NCI-H187 treated with DMSO at 0.1 percent for 48 hours (cell line): ENCODE data around the gene HSFX4.
"Not testable (repeated sequence)": the region's sequence is repeated elsewhere in the genome, so short reads cannot be mapped to it uniquely, and the experiment has no call there.

ENCODE experiments used
- DNase-seq: peaks from one replicate; lab custom pipeline; 2025; lab: John Stamatoyannopoulos, UW

The HSFX4 gene

GRCh38 chrX:149937871-149938426, 8.6 kb downstream of the HSFX4 start:
- no peak for DNase-seq

DNA sequence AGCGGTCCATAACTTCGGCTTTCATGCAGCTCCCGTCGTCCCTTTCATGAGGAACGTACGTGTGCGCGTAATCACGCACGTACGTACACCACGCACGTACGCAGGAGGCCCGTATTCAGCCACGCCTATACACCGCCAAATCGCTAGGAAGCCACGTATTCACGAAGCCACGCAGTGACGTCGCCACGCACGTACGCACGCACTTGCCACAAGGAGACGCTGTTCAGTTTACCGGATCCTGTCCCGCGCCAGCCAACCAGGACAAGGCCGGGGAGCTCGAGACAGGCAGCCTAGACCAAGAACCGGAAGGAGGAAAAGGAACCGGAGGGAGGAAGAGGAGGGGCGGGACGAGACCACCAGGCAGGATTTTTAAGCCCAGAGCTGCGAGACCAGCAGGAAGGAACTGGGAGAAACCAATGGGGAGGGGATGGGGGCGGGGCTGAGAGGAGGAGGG, 9.1 kb downstream of the HSFX4 start, which contains the start of gene EOLA2:
Gene EOLA2, minus strand, starts transcription at position 65 of the 454 bp plus-strand sequence. CDS start 4,617 bp downstream, outside the sequence.
- DNase-seq = peak; percentile 90

DNA sequence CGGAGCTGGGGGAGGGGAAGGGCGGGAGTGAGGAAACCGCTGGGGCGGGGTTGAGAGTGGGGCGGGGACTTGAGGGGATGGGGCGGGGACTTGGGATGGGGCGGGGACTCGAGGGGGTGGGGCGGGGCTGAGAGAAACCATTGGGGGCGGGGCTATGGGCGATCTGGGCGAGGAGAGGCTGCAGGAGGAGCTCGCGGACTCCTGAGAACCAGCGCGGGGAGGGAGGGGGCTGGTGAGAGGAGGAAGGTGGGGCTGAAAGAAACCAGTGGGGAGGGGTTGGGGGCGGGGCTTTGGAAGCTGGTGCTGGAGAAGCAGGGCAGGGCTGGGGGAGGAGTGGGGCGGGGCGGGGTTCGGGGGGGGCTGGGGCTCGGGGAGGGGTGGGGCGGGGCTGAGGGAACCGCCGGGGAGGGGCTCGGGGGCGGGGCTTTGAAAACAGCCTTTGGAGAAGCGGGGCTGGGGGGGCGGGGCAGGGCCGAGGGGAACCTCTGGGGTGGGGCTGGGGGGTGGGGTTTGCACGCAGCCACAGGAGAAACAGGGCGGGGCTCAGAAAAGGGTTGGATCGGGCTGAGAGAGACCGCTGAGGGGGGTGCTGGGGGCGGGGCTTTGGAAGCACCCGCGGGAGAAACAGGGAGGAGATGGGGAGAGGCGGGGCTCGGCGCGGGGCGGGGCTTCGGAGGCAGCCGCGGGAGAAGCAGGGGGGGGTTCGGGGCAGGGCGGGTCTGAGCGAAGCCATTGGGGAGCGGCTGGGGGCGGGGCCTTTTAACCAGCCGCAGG, 9.7 kb downstream of the HSFX4 start:
- DNase-seq = peak; percentile 91

GRCh38 chrX:149939655-149939904, 10.2 kb downstream of the HSFX4 start:
- no peak for DNase-seq

- DNase-seq = peak; percentile 97
Observed at GRCh38 chrX:149939905-149940673, 10.7 kb downstream of the HSFX4 start.

GRCh38 chrX:149940674-149941024, 11.3 kb downstream of the HSFX4 start:
- not testable (repeated sequence) for DNase-seq

- not testable (repeated sequence) for DNase-seq
Observed at GRCh38 chrX:149945087-149945670, 15.8 kb downstream of the HSFX4 start.

DNA sequence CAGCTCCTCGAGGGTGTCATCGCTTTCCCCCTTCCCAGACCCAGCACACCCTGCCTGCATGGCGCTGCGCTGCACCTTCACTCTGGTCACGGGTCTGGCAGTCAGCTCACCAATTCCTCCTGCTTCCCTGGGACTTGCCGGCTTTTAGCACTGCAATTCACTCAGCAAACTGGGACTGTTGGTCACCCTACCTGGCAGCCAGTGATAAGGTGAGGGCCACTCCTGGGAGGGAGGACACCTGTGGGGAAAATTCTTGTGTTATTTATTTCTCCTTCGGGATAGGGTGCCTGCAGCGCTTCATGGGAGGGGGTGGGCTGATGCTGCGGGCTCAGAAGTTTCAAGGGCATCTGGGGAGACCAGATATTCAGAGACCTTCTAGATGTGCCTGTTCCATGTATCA, 16.4 kb downstream of the HSFX4 start:
- DNase-seq = not testable (repeated sequence)

- DNase-seq = not testable (repeated sequence)
Observed at GRCh38 chrX:149946932-149947331, 17.6 kb downstream of the HSFX4 start.

GRCh38 chrX:149948016-149948415, 18.6 kb downstream of the HSFX4 start:
- DNase-seq = no peak

GRCh38 chrX:149949743-149950436, 20.5 kb downstream of the HSFX4 start:
- DNase-seq = no peak

GRCh38 chrX:149950681-149951080, 21.3 kb downstream of the HSFX4 start:
- no peak for DNase-seq

DNA sequence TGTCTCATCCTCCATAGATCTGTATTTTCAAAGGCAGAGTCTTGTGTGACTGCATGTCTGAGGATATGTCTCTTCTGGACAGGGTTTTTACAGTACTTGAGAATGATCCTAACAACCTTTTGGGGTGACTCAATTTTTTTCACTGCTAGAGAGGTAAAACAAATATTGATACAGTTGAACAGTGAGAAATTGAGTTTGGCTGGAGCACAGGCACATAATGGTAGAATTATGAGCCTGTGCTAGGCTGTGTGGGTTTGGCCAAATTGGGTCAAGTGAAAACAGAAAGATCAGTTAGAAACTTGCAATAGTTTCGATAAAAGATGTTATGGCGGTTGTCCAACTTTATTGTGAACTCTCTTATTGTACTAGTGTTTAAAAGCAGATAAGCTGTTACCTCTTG, 32.2 kb downstream of the HSFX4 start:
- DNase-seq = no peak

DNA sequence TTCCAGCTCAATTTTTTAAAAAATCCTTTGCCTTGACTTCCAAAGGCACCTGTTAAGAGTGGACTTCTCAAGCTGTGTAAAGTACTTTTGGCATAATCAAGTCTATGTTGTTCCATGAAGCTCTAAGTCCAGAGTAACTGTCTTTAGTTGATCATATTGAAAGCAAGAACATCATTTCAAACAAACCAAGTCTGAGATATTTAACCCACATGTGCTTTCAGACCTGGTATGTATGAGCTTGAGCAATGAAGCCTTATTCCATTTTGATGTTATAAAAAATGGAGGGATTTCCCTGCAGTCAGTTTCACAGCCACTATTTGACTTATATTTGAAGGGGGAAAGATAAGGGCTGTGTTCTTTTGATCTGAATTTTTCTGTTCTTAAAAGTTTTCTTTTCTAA, 32.6 kb downstream of the HSFX4 start:
- no peak for DNase-seq

- no peak for DNase-seq
Observed at GRCh38 chrX:149962859-149963757, 33.7 kb downstream of the HSFX4 start.

DNA sequence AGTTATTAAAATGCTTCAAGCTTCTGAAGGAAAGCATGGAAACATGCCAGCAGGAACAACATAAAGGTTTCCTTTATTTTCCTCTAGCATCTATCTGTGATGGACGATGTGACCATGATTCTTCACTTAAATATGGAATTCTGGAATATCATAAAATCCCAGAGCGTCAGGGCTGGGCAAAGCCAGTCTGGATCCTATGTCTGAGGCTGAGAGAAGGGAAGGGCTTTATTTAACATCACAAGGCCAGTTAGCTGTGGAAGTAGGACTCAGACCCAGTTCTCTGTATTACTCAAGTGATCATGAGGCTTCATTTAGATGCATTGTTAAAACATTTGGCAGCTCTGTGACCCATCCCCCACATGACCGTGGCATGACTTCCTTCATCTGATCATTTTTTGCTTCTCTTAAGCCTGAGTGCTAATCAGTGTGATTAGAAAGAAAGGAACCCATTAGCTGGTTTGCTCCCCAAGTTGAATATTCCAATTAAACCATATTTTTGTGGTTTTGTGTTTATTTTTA, 49.8 kb downstream of the HSFX4 start:
- no peak for DNase-seq
